ENCODE data around the gene SLC2A8.
A peak's percentile ranks its signal among the peaks of the same experiment; 100 is the strongest.

SLC2A8 gene

DNA sequence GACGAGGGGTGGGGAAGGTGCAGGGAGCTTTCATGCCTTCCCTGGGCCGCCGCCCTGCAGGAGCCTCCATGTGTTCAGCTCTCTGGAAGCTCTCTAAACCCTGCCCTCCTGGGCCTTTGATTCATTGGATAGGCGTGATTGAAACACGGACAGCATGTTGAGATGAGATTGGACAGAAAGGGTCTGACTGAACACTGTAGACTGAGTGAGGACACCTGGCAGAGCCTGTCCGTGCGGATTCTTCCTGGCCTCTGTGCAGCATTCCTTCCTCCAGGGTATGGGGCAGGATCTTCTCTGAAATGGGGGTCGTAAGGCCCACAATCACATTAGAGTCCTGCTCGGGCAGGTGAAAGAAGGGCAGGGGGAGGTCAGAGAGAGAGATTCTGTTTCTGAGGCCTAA, 41.4 kb downstream of the SLC2A8 start:
- DNase-seq, result no peak

DNA sequence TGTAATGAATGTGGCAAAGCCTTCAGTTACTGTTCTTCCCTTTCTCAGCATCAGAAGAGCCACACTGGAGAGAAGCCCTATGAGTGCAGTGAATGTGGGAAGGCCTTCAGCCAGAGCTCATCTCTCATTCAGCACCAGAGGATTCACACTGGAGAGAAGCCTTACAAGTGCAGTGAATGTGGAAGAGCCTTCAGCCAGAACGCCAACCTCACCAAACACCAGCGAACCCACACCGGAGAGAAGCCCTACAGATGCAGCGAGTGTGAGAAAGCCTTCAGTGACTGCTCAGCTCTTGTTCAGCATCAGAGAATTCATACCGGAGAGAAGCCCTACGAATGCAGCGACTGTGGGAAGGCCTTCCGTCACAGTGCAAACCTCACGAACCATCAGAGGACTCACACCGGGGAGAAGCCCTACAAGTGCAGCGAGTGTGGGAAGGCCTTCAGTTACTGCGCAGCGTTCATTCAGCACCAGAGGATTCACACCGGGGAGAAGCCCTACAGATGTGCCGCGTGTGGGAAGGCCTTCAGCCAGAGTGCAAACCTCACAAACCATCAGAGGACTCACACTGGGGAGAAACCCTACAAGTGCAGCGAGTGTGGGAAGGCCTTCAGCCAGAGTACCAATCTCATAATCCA, 47.4 kb downstream of the SLC2A8 start:
- no peak for DNase-seq

DNA sequence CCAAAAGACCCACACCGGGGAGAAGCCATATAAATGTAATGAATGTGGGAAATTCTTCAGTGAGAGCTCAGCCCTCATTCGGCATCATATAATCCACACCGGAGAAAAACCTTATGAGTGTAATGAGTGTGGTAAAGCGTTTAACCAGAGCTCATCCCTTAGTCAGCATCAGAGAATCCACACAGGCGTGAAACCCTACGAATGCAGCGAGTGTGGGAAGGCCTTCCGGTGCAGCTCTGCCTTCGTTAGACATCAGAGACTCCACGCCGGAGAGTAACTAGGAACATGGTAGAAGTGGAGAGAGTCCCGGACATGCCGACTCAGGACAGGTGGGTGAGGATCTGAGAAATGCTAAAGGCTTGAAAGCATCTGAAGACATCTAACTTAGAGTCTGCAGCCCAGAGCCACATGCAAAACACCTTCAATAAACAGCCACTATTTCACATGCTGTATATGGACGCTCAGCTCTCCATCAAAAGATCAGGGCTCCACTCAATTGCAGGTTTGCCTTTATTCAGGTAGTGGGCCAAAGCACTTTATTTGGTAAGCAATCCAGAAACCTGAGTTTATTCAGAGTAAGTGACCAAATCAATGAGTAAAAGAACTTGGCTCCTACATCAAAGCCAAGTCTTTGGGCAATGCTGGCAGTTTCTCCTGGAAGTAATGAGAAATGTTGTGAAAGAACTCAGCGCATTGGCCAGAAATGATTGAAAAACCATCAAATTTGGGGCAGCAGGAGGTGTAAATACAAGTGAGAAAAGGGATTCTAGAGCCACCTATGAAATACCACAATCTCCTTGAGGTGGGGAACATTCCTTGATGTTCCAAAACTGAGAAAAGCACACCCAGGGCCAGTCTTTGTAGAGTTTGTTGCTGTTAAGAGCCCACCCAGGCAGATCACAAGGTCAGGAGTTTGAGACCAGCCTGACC, 48.2 kb downstream of the SLC2A8 start:
- DNase-seq, result no peak

- DNase-seq, result no peak
Observed at GRCh38 chr9:127445851-127446712, 49.1 kb downstream of the SLC2A8 start.

DNA sequence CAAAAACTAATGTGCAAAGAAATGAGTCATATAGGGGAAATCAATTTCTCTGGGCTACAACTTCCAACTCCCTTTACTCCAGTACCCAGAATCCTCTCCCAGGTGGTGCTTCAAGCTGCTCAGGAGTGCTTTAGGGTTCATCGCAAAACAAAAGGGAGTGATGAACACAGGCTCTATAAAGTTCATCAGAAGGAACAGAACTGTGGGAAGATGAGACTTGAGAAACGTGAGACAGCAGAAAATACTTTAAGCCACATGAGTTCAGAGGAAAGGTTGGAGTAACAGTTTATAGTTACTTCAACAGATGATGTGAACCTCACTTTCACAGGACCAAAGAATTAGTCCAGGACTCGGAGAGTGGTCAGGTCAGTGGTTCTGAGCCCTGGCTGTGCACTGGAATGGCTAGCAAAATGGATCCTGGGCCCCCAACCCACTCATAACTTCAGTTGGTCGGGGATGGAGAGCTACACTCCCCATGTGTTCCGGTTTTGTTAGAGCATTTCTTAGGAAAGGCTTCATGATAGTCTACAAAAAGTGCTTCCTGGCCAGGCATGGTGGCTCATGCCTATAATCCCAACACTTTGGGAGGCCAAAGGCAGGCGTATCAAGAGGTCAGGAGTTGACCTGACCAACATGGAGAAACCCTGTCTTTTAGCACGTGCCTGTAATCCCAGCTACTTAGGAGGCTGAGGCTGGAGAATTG, 49.9 kb downstream of the SLC2A8 start:
- DNase-seq, result no peak

DNA sequence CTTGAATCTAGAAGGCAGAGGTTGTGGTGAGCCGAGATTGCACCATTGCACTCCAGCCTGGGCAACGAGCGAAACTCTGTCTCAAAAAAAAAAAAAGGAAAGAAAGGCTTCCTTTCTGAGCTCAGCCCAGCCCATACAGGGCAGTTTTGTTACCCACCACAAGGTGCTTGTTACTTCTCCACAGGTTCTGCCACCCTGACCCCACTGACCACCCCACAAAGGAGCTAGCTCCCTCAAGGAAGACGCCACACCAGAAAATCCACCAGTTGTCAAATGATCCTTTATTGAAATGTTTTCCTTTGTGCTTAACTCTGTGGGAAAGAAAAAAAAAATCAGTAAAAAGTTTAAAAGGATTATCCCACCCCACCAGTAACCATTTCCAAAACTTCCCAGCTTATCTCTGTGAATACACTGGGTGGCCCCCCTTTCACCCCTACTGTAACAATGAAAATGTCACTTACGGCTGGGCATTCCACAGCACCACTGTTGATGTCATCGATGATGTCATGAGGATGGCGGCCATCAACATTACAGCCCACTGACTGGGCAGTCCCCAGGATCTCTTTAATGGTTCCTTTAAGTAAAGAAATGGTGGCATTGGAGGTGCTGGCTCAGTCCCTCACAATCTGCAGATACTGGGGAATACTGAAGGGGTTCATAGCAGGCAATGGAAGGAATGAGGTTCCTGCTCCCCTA, 50.6 kb downstream of the SLC2A8 start:
- DNase-seq, result no peak

- DNase-seq, result no peak
Observed at GRCh38 chr9:127448112-127448805, 51.3 kb downstream of the SLC2A8 start.

DNA sequence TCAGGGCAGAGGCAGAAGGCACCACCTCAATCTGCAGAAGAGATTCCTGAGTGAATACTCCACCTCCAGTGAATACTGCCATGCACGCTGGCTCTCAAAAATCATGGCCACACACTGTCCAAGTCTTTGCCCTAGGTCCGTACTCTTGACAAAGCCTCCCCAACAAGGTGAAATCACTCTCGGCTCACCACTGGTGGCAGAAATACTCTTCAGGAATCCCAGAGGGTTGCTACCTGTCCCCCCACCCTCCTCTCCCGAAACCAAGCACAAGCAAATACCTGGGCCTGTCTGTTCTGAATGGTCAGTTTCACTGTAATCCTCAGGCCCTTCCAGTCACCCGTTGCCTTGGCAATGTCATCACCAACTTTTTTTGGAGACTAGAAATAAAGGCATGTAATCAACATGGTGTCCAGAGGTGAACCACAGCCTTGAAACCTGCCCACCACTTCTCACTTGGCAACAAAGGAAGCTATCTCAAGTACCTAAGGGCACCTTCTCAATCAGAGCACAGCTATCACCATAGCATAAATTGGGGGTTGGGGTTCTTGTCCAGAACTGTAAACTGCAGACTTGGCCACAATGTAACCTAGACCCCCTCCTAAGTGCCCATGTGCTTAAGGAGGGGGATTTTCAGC, 52.5 kb downstream of the SLC2A8 start:
- DNase-seq, result no peak

- DNase-seq, result no peak
Observed at GRCh38 chr9:127450243-127450760, 53.3 kb downstream of the SLC2A8 start.

- DNase-seq, result peak; percentile 99
Observed at GRCh38 chr9:127450830-127451607, 54.0 kb downstream of the SLC2A8 start, which contains the start of the genes LRSAM1 and RPL12. TSS of gene LRSAM1 (plus strand) at chr9:127451510. CDS start at chr9:127454528, 3,018 bp downstream. TSS of gene RPL12 (minus strand) at chr9:127451406. CDS start at chr9:127451317, 89 bp downstream.

- DNase-seq, result no peak
Observed at GRCh38 chr9:127451608-127451857, 54.6 kb downstream of the SLC2A8 start.

DNA sequence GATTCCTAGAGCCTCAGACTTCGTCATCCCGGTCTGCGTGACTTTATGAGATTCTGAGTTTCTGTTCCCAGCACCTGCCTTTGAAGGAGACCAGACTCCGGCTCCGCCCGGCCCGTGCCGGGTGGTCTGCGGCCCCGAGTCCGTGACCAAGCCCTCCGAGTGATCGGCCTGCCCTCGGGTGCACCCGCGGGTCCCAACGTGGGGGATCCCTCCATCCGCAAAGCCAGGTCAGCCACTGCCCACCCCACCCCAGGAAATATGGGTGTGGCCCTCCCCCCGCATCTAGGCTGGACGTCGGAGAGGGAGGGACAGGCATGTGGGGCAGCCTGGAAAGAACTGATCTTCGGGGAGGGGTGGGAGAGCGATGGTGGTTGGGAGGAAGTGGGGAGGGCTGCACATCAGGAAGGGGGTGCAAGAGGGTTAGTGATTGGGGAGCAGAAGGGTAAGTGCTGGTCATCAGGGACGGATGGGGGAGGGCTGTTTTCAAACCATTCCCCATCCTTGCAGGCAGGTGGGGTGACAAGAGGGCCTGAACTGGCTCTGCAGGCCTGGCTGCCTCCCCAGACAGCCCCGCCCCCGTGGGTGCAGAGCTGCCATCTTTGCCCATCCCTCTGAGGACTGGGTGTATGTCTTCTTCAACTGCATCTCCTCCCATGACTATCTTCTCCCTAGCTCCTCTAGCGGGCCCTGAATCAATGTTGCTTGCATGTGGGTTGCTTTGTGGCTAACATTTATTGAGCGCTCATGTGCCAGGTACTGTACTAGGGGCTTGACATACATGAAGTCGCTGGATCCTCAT, 55.1 kb downstream of the SLC2A8 start:
- peak; percentile 53 for DNase-seq

- no peak for DNase-seq
Observed at GRCh38 chr9:127452691-127453090, 55.7 kb downstream of the SLC2A8 start.

- DNase-seq, result no peak
Observed at GRCh38 chr9:127455324-127455992, 58.5 kb downstream of the SLC2A8 start.

DNA sequence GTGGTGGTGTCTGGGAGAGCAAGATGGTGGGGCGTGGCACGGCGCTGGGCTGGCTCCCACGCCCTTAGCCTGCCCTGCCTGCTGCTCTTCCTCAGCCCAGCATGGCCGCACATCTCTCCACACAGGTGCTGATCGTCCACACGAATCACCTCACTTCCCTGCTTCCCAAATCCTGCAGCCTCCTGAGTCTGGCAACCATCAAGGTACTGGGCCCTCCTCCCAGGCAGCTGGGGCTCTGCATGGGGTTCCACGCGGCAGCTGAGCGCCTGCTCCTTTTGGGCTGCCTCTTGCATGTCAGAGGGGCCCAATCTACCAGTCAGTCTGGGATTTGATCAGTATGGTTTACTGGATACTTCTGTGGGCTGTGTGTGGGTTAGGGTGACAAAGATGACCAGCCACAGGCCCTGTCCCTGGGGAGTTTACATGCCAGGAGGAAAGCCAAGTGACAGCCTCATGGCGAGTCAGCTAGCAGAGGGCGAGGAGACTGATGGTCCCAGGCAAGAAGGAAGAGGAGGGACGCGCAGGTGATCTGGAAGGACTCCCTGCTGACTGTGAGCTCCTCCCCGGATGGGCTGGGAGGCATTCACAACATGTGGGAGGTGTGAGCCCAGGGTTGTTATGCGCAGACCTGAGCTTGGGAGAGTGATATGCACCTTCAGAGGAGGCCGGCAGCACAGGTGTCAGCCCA, 60.4 kb downstream of the SLC2A8 start:
- DNase-seq, result no peak

Data from activated CD4-positive, CD25-positive, alpha-beta regulatory T cell treated with anti-CD3 and anti-CD28 coated beads, Interleukin-2, amount 50 U/mL, for 72 hours (primary cell).